Lower lobe of right lung (tissue), 2 donors: ENCODE data around the gene SDK1. TPM values are rescaled to one million over a fixed set of nuclear protein-coding genes. Genes with fewer than 3 reads are reported as not detected.

Experiments
- ATAC-seq, 2 donors: fragments of 200-7000 bp; cut with Tn5 transposase; one replicate each; pipeline ENCODE4 v1.9.1; 2020 to 2022; ENCODE audit warnings: mild to moderate bottlenecking in 2 of 2, moderate library complexity in 2 of 2
- DNase-seq: peaks from one replicate; pipeline ENCODE4 v3.0.0-alpha.2; 2020
- H3K27ac ChIP-seq: fragments of 200-600 bp; one replicate; pipeline ENCODE4 v1.8.0; 2022
- H3K27me3 ChIP-seq: fragments of 200-600 bp; one replicate; pipeline ENCODE4 v1.8.0; 2022; ENCODE audit warnings: low read depth
- H3K36me3 ChIP-seq: fragments of 200-600 bp; one replicate; pipeline ENCODE4 v1.8.0; 2022; ENCODE audit warnings: mild to moderate bottlenecking
- H3K4me1 ChIP-seq: fragments of 200-600 bp; one replicate; pipeline ENCODE4 v1.8.0; 2022
- H3K4me3 ChIP-seq: fragments of 200-600 bp; one replicate; pipeline ENCODE4 v1.8.0; 2022; ENCODE audit warnings: mild to moderate bottlenecking
- H3K9me3 ChIP-seq: fragments of 200-600 bp; one replicate; pipeline ENCODE4 v1.8.0; 2022
- intact Hi-C: fragments of 100-400 bp; cut with DNase I; formaldehyde crosslinking; loops from one replicate; pipeline ENCODE4 v1.11.0; 2022
- total RNA-seq: library from RNA; stranded (reverse); fragmentation: NEBNext Ultra II Directional; extraction: Animal tissue kit (Norgen Biotek cat#: 25700); gene quantifications from one replicate; pipeline ENCODE4 v1.2.1, GENCODE V29; 2021
- TF ChIP-seq, protein P1 (sequence below): fragments of 200-600 bp; IDR thresholded peaks from one replicate; pipeline ENCODE4 v1.8.0; 2022; ENCODE audit warnings: antibody characterized with exemption, mild to moderate bottlenecking
- donor health status: DM: no; HTN: yes; CAD: no; lungs with severe emphysema.

Gene SDK1
- total RNA-seq, 1 donor from 2014 or later, result 10.0 TPM

DNA sequence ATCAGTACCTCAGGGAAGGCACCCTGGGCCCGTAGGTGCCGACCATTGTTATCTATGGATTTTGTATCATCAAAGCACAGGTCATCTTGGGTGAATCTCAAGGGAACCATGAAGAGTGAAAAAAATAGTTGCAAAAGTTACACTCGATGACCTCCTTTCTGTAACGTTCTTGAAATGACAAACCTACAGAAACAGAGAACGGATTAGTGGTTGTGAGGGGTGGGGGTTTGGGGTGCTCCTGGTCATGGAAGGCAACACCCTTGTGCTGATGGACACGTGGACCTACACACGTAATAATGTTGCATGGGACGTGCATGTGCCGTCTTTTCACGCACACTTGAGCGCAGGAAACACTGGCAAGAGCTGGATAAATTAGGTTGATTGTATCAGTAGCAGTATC, 655.9 kb downstream of the SDK1 start:
- TF ChIP-seq, protein P1, sequence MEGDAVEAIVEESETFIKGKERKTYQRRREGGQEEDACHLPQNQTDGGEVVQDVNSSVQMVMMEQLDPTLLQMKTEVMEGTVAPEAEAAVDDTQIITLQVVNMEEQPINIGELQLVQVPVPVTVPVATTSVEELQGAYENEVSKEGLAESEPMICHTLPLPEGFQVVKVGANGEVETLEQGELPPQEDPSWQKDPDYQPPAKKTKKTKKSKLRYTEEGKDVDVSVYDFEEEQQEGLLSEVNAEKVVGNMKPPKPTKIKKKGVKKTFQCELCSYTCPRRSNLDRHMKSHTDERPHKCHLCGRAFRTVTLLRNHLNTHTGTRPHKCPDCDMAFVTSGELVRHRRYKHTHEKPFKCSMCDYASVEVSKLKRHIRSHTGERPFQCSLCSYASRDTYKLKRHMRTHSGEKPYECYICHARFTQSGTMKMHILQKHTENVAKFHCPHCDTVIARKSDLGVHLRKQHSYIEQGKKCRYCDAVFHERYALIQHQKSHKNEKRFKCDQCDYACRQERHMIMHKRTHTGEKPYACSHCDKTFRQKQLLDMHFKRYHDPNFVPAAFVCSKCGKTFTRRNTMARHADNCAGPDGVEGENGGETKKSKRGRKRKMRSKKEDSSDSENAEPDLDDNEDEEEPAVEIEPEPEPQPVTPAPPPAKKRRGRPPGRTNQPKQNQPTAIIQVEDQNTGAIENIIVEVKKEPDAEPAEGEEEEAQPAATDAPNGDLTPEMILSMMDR, result no peak
- Histone ChIP-seq H3K36me3 (no peaks in the 10 kb centered on the region), H3K4me1 (no peaks in the 10 kb centered on the region), H3K4me3 (no peak overlapping the region), H3K27ac (no peak overlapping the region), H3K27me3 (no peaks in the 10 kb centered on the region), H3K9me3 (no peaks in the 10 kb centered on the region)
- DNase-seq (no peak), ATAC-seq (no peak)
- intact Hi-C loops, result no loop called here

DNA sequence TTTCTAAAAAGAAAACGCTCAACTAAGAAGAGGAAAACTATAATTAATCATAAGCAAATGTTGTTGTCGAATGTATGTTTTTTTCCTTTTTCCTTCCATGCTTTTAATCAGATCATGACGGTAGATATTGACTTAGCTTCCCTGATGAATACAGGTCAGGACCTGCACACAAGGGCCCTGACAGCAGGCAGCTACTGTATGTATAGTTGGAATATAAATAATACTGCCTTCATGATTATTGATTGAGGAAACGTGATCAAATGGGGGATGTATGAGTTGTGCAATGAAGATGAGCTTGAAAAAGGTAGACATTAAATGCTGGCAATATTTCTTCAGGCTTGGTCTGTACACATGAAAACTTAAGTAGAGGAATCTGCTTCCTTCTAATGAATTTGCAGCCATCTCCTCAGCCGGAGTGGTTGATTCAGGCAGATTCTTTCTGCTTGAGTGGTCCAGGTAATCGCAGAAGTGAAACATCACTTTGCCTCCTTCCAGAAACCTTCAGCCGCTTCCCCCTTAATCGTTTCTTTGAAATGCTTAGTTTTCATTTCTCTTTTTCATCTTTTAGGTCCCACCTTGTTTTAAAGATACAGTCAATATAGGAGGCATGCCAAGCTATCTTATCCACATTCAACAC, 656.5 kb downstream of the SDK1 start:
- DNase-seq, result no peak
- Histone ChIP-seq H3K9me3 (no peaks in the 10 kb centered on the region), H3K27ac (no peak overlapping the region), H3K36me3 (no peaks in the 10 kb centered on the region), H3K4me3 (no peak overlapping the region), H3K4me1 (no peaks in the 10 kb centered on the region), H3K27me3 (no peaks in the 10 kb centered on the region)
- TF ChIP-seq, protein P1, result no peak
- intact Hi-C loops, result no loop called here
- no peak for ATAC-seq

DNA sequence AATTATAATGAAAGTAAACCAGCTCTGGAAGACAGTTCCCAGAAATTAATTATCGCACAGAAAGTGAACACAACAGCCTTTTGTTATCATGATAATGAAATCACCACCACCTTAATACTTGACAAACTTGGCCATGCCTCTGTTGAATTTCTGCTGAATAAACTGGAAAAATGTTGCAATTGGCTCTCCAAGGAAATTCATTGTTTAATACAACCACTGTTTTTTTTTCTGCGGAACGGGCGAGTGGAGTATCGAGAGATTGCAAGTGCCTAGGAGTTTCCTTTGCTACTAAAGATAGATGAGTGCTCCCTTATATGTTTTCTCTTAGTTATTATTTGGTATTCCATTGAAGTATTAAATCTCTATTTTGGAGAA, 657.0 kb downstream of the SDK1 start:
- no peak for ATAC-seq

DNA sequence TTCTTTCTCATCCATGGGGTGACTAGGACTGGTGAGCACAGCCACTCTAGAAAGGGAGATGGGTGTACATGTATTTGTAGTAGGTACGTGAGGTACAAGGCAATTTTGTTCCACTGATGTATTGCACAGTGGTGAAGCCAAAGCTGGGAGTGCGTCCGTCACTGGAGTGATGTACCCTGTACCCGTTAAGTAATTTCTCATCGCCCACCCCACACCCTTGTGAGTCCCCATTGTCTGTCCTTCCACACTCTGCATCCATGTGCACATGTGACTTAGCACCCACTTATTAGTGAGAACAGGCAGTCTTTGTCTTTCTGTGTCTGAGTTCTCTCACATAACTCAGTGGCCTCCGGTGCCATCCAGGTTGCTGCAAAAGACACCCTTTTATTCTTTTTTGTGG, 658.3 kb downstream of the SDK1 start:
- intact Hi-C loops, result no loop called here
- H3K4me3 ChIP-seq, result no peak overlapping the region
- no peaks in the 10 kb centered on the region for H3K4me1 ChIP-seq
- ATAC-seq (no peak), DNase-seq (no peak)
- TF ChIP-seq, protein P1, result no peak
- no peaks in the 10 kb centered on the region for H3K27me3 ChIP-seq
- H3K9me3 ChIP-seq, result no peaks in the 10 kb centered on the region
- H3K36me3 ChIP-seq, result no peaks in the 10 kb centered on the region
- H3K27ac ChIP-seq, result no peak overlapping the region

More for the DNA sequence above, 657.0 kb downstream of the SDK1 start:
- intact Hi-C loops, result no loop called here
- Histone ChIP-seq H3K4me1 (no peaks in the 10 kb centered on the region), H3K36me3 (no peaks in the 10 kb centered on the region), H3K9me3 (no peaks in the 10 kb centered on the region), H3K27ac (no peak overlapping the region), H3K4me3 (no peak overlapping the region), H3K27me3 (no peaks in the 10 kb centered on the region)
- TF ChIP-seq, protein P1, result no peak
- DNase-seq, result no peak

DNA sequence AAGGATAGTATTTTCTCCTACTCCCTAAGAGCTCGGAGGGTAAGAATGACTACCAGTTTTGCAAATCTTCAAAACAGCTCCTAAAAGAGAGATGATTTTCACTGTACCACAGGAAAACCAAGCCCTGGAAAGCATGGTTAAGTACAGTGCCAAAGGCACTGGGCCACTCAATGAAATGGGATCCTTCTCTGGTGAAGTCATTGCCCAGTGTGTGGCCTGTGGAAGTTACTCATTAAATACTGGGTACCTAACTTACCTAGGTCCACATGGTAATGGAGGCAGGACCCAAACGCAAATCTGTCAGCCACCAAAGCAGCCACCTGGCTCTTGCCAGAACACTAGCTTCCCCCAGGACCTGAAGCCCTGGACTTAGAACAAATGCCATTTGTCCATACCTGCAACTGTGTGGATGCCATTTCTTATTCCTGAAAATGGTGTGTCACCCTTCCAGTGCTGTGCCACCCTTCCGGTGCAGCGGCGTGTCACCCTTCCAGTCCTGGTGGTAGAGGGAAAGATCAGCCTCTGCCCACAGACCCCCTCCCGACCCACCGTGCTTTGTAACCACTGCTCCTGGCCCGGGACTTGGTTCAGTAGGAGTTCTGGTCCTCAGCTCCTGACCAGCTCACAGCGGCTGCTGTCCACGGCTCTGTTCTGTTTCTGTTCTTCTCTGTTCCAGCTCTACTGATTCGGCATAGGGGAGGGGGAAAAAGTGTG, 659.2 kb downstream of the SDK1 start:
- intact Hi-C loops, result no loop called here
- Histone ChIP-seq H3K4me1 (no peaks in the 10 kb centered on the region), H3K27ac (no peak overlapping the region), H3K9me3 (no peaks in the 10 kb centered on the region), H3K27me3 (no peaks in the 10 kb centered on the region), H3K4me3 (no peak overlapping the region), H3K36me3 (no peaks in the 10 kb centered on the region)
- no peak for ATAC-seq
- DNase-seq, result no peak
- TF ChIP-seq, protein P1, result no peak
